Activated naive CD8-positive, alpha-beta T cell treated with anti-CD3 and anti-CD28 coated beads, Interleukin-2, amount 10 ng/mL, durations not matched to agents 7 days and 5 days (primary cell): ENCODE results near the gene ADAM10. TPM values are rescaled to one million over a fixed set of nuclear protein-coding genes. Genes with fewer than 3 reads are reported as not detected.

Experiments
- ATAC-seq: fragments of 150-1000 bp; cut with Tn5 transposase; one replicate; pipeline ENCODE4 v1.10.0; 2021; ENCODE audit warnings: low read depth, moderate library complexity
- POLR2A ChIA-PET: fragments of 350-600 bp; sonication (Branson Sonifier 250); formaldehyde crosslinking; loops from one replicate; lab custom pipeline; 2021; ENCODE audit warnings: antibody characterized with exemption; lab: Charles Lee
- DNase-seq: peaks from one replicate; pipeline ENCODE4 v3.0.0; 2021
- H3K27ac Mint-ChIP-seq: one replicate; pipeline ENCODE4 v1.8.0; 2022; ENCODE audit warnings: mild to moderate bottlenecking, mixed read lengths
- H3K27me3 Mint-ChIP-seq: one replicate; pipeline ENCODE4 v1.8.0; 2022; ENCODE audit warnings: mild to moderate bottlenecking, moderate library complexity, mixed read lengths
- H3K36me3 Mint-ChIP-seq: one replicate; pipeline ENCODE4 v1.8.0; 2021; ENCODE audit warnings: mild to moderate bottlenecking, mixed read lengths
- H3K4me1 Mint-ChIP-seq: one replicate; pipeline ENCODE4 v1.8.0; 2021; ENCODE audit warnings: mixed read lengths
- H3K4me3 Mint-ChIP-seq: one replicate; pipeline ENCODE4 v1.8.0; 2022; ENCODE audit warnings: mild to moderate bottlenecking, moderate library complexity, mixed read lengths
- H3K9me3 Mint-ChIP-seq: one replicate; pipeline ENCODE4 v1.8.0; 2021; ENCODE audit warnings: mixed read lengths
- total RNA-seq, 2 experiments: library from RNA; stranded (reverse); gene quantifications; one replicate each; pipeline ENCODE4 v1.2.3, GENCODE V29; 2021

The ADAM10 gene
- total RNA-seq, 2 experiments from 2014 or later, result 173 to 175 TPM

GRCh38 chr15:58587486-58587885 lies 162.0 kb downstream of the ADAM10 start:
- H3K27ac Mint-ChIP-seq, result no peak overlapping the region
- peaks cover 18% of the 10 kb centered on the region for H3K4me1 Mint-ChIP-seq
- peaks cover 7% of the 10 kb centered on the region for H3K9me3 Mint-ChIP-seq
- DNase-seq (no peak), ATAC-seq (no peak)
- POLR2A ChIA-PET, result no interaction called here
- H3K27me3 Mint-ChIP-seq, result no peaks in the 10 kb centered on the region
- H3K4me3 Mint-ChIP-seq, result no peak overlapping the region
- peaks cover 42% of the 10 kb centered on the region for H3K36me3 Mint-ChIP-seq

GRCh38 chr15:58585693-58586443 lies 163.6 kb downstream of the ADAM10 start:
- peaks cover 19% of the 10 kb centered on the region for H3K4me1 Mint-ChIP-seq
- H3K27ac Mint-ChIP-seq, result peak overlapping the region; percentile 57
- H3K27me3 Mint-ChIP-seq, result no peaks in the 10 kb centered on the region
- no peak for ATAC-seq
- H3K4me3 Mint-ChIP-seq, result no peak overlapping the region
- POLR2A ChIA-PET, result interaction anchor here (0.7 to 1.2 kb wide), 2 partner anchors 41 to 133 kb away, joined by 3 to 4 read pairs; no protein-coding TSS in a partner anchor
- H3K36me3 Mint-ChIP-seq, result peaks cover 34% of the 10 kb centered on the region
- H3K9me3 Mint-ChIP-seq, result peaks cover 10% of the 10 kb centered on the region
- DNase-seq, result no peak

- Mint-ChIP-seq H3K36me3 (peaks cover 28% of the 10 kb centered on the region), H3K27me3 (no peaks in the 10 kb centered on the region), H3K9me3 (peaks cover 10% of the 10 kb centered on the region), H3K4me3 (no peak overlapping the region), H3K27ac (peak overlapping the region; percentile 57), H3K4me1 (peaks cover 15% of the 10 kb centered on the region)
- DNase-seq (no peak), ATAC-seq (no peak)
- POLR2A ChIA-PET, result interaction anchor here (1.2 kb wide), 1 partner anchor 27 kb away, joined by 3 read pairs; no protein-coding TSS in a partner anchor
These were observed 164.6 kb downstream of the ADAM10 start for GRCh38 chr15:58584789-58585461.

- Mint-ChIP-seq H3K36me3 (peaks cover 24% of the 10 kb centered on the region), H3K4me1 (peaks cover 15% of the 10 kb centered on the region), H3K4me3 (no peak overlapping the region), H3K27ac (no peak overlapping the region), H3K9me3 (peaks cover 10% of the 10 kb centered on the region), H3K27me3 (no peaks in the 10 kb centered on the region)
- ATAC-seq, result no peak
- POLR2A ChIA-PET, result no interaction called here
- no peak for DNase-seq
These were observed 166.2 kb downstream of the ADAM10 start for GRCh38 chr15:58583171-58583908.

- Mint-ChIP-seq H3K9me3 (peaks cover 10% of the 10 kb centered on the region), H3K27ac (no peak overlapping the region), H3K36me3 (peaks cover 21% of the 10 kb centered on the region)
These were observed 167.3 kb downstream of the ADAM10 start for GRCh38 chr15:58582160-58582559.

GRCh38 chr15:58576657-58577056 lies 172.8 kb downstream of the ADAM10 start:
- Mint-ChIP-seq H3K9me3 (no peaks in the 10 kb centered on the region), H3K36me3 (peaks cover 5% of the 10 kb centered on the region), H3K4me1 (peaks cover 4% of the 10 kb centered on the region), H3K4me3 (no peak overlapping the region), H3K27ac (no peak overlapping the region), H3K27me3 (no peaks in the 10 kb centered on the region)
- DNase-seq (no peak), ATAC-seq (no peak)
- POLR2A ChIA-PET, result no interaction called here

More at GRCh38 chr15:58582160-58582559, 167.3 kb downstream of the ADAM10 start:
- POLR2A ChIA-PET, result no interaction called here
- Mint-ChIP-seq H3K27me3 (no peaks in the 10 kb centered on the region), H3K4me1 (peaks cover 13% of the 10 kb centered on the region), H3K4me3 (no peak overlapping the region)
- ATAC-seq (no peak), DNase-seq (no peak)

GRCh38 chr15:58575045-58575786 lies 174.3 kb downstream of the ADAM10 start:
- DNase-seq (no peak), ATAC-seq (no peak)
- Mint-ChIP-seq H3K4me1 (peaks cover 4% of the 10 kb centered on the region), H3K9me3 (peaks cover 3% of the 10 kb centered on the region), H3K27ac (peak overlapping the region; percentile 13), H3K27me3 (no peaks in the 10 kb centered on the region), H3K4me3 (no peak overlapping the region), H3K36me3 (peaks cover 5% of the 10 kb centered on the region)
- POLR2A ChIA-PET, result interaction anchor here (1.5 kb wide), 1 partner anchor 14 kb away, joined by 5 read pairs; no protein-coding TSS in a partner anchor

GRCh38 chr15:58574631-58575030 lies 174.9 kb downstream of the ADAM10 start:
- no peak for DNase-seq
- ATAC-seq, result no peak
- POLR2A ChIA-PET, result interaction anchor here (1.5 kb wide), 1 partner anchor 15 kb away, joined by 5 read pairs; no protein-coding TSS in a partner anchor
- Mint-ChIP-seq H3K9me3 (peaks cover 8% of the 10 kb centered on the region), H3K4me1 (peaks cover 4% of the 10 kb centered on the region), H3K4me3 (no peak overlapping the region), H3K27ac (peak overlapping the region; percentile 13), H3K27me3 (no peaks in the 10 kb centered on the region), H3K36me3 (peaks cover 7% of the 10 kb centered on the region)

- Mint-ChIP-seq H3K4me1 (peaks cover 10% of the 10 kb centered on the region), H3K27ac (no peak overlapping the region), H3K4me3 (no peak overlapping the region), H3K9me3 (peaks cover 10% of the 10 kb centered on the region), H3K36me3 (peaks cover 10% of the 10 kb centered on the region), H3K27me3 (no peaks in the 10 kb centered on the region)
- ATAC-seq, result no peak
- no peak for DNase-seq
- POLR2A ChIA-PET, result interaction anchor here (0.6 to 1.3 kb wide), 2 partner anchors 9 to 1825 kb away, joined by 3 to 6 read pairs; no protein-coding TSS in a partner anchor
These were observed 176.2 kb downstream of the ADAM10 start for GRCh38 chr15:58573270-58573669.

- no peak for DNase-seq
- no peak overlapping the region for H3K27ac Mint-ChIP-seq
- ATAC-seq, result no peak
- H3K4me1 Mint-ChIP-seq, result peaks cover 15% of the 10 kb centered on the region
- peaks cover 10% of the 10 kb centered on the region for H3K9me3 Mint-ChIP-seq
- no peak overlapping the region for H3K4me3 Mint-ChIP-seq
- POLR2A ChIA-PET, result interaction anchor here (1.3 kb wide), 1 partner anchor 8 kb away, joined by 3 read pairs; no protein-coding TSS in a partner anchor
- H3K27me3 Mint-ChIP-seq, result no peaks in the 10 kb centered on the region
- peaks cover 10% of the 10 kb centered on the region for H3K36me3 Mint-ChIP-seq
These were observed 177.0 kb downstream of the ADAM10 start for GRCh38 chr15:58572521-58572920.

- Mint-ChIP-seq H3K4me1 (peaks cover 16% of the 10 kb centered on the region), H3K36me3 (peaks cover 10% of the 10 kb centered on the region), H3K27me3 (no peaks in the 10 kb centered on the region)
These were observed 178.0 kb downstream of the ADAM10 start for GRCh38 chr15:58571491-58571890.

GRCh38 chr15:58569455-58569854 lies 180.1 kb downstream of the ADAM10 start:
- no peak for DNase-seq
- H3K4me3 Mint-ChIP-seq, result no peak overlapping the region
- POLR2A ChIA-PET, result no interaction called here

More at GRCh38 chr15:58571491-58571890, 178.0 kb downstream of the ADAM10 start:
- H3K9me3 Mint-ChIP-seq, result peaks cover 10% of the 10 kb centered on the region
- no peak overlapping the region for H3K4me3 Mint-ChIP-seq
- DNase-seq, result no peak
- POLR2A ChIA-PET, result no interaction called here
- no peak for ATAC-seq
- H3K27ac Mint-ChIP-seq, result no peak overlapping the region

More at GRCh38 chr15:58569455-58569854, 180.1 kb downstream of the ADAM10 start:
- Mint-ChIP-seq H3K27me3 (no peaks in the 10 kb centered on the region), H3K27ac (no peak overlapping the region), H3K36me3 (peaks cover 18% of the 10 kb centered on the region), H3K9me3 (peaks cover 10% of the 10 kb centered on the region), H3K4me1 (peaks cover 12% of the 10 kb centered on the region)
- no peak for ATAC-seq
